Activated T-cell treated with anti-CD3 and anti-CD28 coated beads, Interleukin-2, amount 50 U/mL, for 4 hours (primary cell): ENCODE measurements around the gene MT4. TPM values are rescaled to one million over a fixed set of nuclear protein-coding genes. Genes with fewer than 3 reads are reported as not detected.

Experiments used
- ATAC-seq, 2 donors: fragments of 200-7000 bp; cut with Tn5 transposase; one replicate each; pipeline ENCODE4 v1.10.0; 2021
- DNase-seq: peaks from one replicate; pipeline ENCODE4 v3.0.0-alpha.2; 2020
- H3K27me3 Mint-ChIP-seq: one replicate; pipeline ENCODE4 v1.8.0; 2021; ENCODE audit warnings: low read depth, mixed read lengths
- H3K36me3 Mint-ChIP-seq: one replicate; pipeline ENCODE4 v1.8.0; 2022; ENCODE audit warnings: mixed read lengths; ENCODE audit not compliant: insufficient read depth
- H3K4me1 Mint-ChIP-seq: one replicate; pipeline ENCODE4 v1.8.0; 2021; ENCODE audit warnings: low read depth, mixed read lengths
- H3K4me3 Mint-ChIP-seq: one replicate; pipeline ENCODE4 v1.8.0; 2021; ENCODE audit warnings: mild to moderate bottlenecking, moderate library complexity, mixed read lengths
- H3K9me3 Mint-ChIP-seq: one replicate; pipeline ENCODE4 v1.8.0; 2021; ENCODE audit warnings: mixed read lengths
- total RNA-seq, 3 donors: library from RNA; stranded (reverse); gene quantifications; one replicate each; pipeline ENCODE4 v1.2.1, GENCODE V29; 2021

The MT4 gene
- total RNA-seq, 3 donors from 2014 or later, result not detected

- H3K27me3 Mint-ChIP-seq, result peaks cover 21% of the 10 kb centered on the region
- H3K4me3 Mint-ChIP-seq, result no peak overlapping the region
- no peak for DNase-seq
- H3K9me3 Mint-ChIP-seq, result no peaks in the 10 kb centered on the region
- no peaks in the 10 kb centered on the region for H3K36me3 Mint-ChIP-seq
- ATAC-seq, result no peak
- peaks cover 41% of the 10 kb centered on the region for H3K4me1 Mint-ChIP-seq
These were observed 51.8 kb downstream of the MT4 start for GRCh38 chr16:56616608-56617211.

GRCh38 chr16:56617212-56618085 lies 52.6 kb downstream of the MT4 start:
- DNase-seq (no peak), ATAC-seq (peak; percentile 70 to 76)
- no peaks in the 10 kb centered on the region for H3K36me3 Mint-ChIP-seq
- H3K9me3 Mint-ChIP-seq, result no peaks in the 10 kb centered on the region
- peaks cover 21% of the 10 kb centered on the region for H3K27me3 Mint-ChIP-seq
- peaks cover 36% of the 10 kb centered on the region for H3K4me1 Mint-ChIP-seq
- peak overlapping the region; percentile 37 for H3K4me3 Mint-ChIP-seq

GRCh38 chr16:56618138-56618537 lies 53.3 kb downstream of the MT4 start:
- peaks cover 21% of the 10 kb centered on the region for H3K27me3 Mint-ChIP-seq
- no peaks in the 10 kb centered on the region for H3K9me3 Mint-ChIP-seq
- no peaks in the 10 kb centered on the region for H3K36me3 Mint-ChIP-seq
- H3K4me3 Mint-ChIP-seq, result no peak overlapping the region
- no peak for ATAC-seq
- peaks cover 32% of the 10 kb centered on the region for H3K4me1 Mint-ChIP-seq
- DNase-seq, result no peak

Other genes starting within 250 kb of the MT4 start
- 10 to 100 TPM; 36.3 to 44.6 (median 41.1) TPM for gene AMFR, start 139.5 kb upstream of the MT4 start, total RNA-seq
- gene NUDT21, start 113.7 kb upstream of the MT4 start, total RNA-seq, result 100 to 1,000 TPM; 234 to 247 (median 245) TPM
- 100 to 1,000 TPM in 2 of 3 donors, 10 to 100 TPM in 1; 99.3 to 108 (median 101) TPM for gene OGFOD1, start 113.5 kb upstream of the MT4 start, total RNA-seq
- 1 to 10 TPM; 6.2 to 8.2 (median 8.0) TPM for gene BBS2, start 45.0 kb upstream of the MT4 start, total RNA-seq
- under 1 TPM in 1 of 3 donors, not detected in 2; 0.35 TPM for gene MT3, start 24.5 kb downstream of the MT4 start, total RNA-seq
- gene MT2A, start 43.5 kb downstream of the MT4 start, total RNA-seq, result 100 to 1,000 TPM; 186 to 438 (median 301) TPM
- 100 to 1,000 TPM in 1 of 3 donors, 10 to 100 TPM in 2; 49.1 to 122 (median 71.4) TPM for gene MT1E, start 60.7 kb downstream of the MT4 start, total RNA-seq
- under 1 TPM in 1 of 3 donors, not detected in 2; 0.48 TPM for gene MT1M, start 67.6 kb downstream of the MT4 start, total RNA-seq
- gene MT1A, start 73.6 kb downstream of the MT4 start, total RNA-seq, result not detected
- not detected for gene MT1B, start 86.8 kb downstream of the MT4 start, total RNA-seq
- 10 to 100 TPM; 10.9 to 14.4 (median 12.4) TPM for gene MT1F, start 92.9 kb downstream of the MT4 start, total RNA-seq
- gene MT1G, start 103.0 kb downstream of the MT4 start, total RNA-seq, result 10 to 100 TPM; 28.8 to 40.5 (median 35.9) TPM
- 1 to 10 TPM in 2 of 3 donors, under 1 TPM in 1; 0.71 to 7.0 (median 2.7) TPM for gene MT1H, start 104.7 kb downstream of the MT4 start, total RNA-seq
- gene MT1X, start 117.4 kb downstream of the MT4 start, total RNA-seq, result 100 to 1,000 TPM; 118 to 192 (median 135) TPM
- gene NUP93, start 165.1 kb downstream of the MT4 start, total RNA-seq, result 100 to 1,000 TPM; 178 to 195 (median 181) TPM